NCI-H2196 treated with DMSO at 0.1 percent for 48 hours (cell line): ENCODE data around the gene DAPK1.
A peak's percentile ranks its signal among the peaks of the same experiment; 100 is the strongest.

Experiments used
- DNase-seq: peaks from one replicate; lab custom pipeline; 2025; ENCODE audit not compliant: unreplicated experiment; lab: John Stamatoyannopoulos, UW

Gene DAPK1

GRCh38 chr9:87706066-87706739, 208.5 kb downstream of the DAPK1 start:
- no peak for DNase-seq

GRCh38 chr9:87707805-87708506, 210.3 kb downstream of the DAPK1 start:
- DNase-seq = no peak

GRCh38 chr9:87708546-87708945, 210.9 kb downstream of the DAPK1 start:
- DNase-seq = no peak

GRCh38 chr9:87708986-87709728, 211.5 kb downstream of the DAPK1 start:
- DNase-seq = no peak

- no peak for DNase-seq
Observed at GRCh38 chr9:87710443-87710842, 212.8 kb downstream of the DAPK1 start.

GRCh38 chr9:87711857-87712800, 214.5 kb downstream of the DAPK1 start:
- no peak for DNase-seq

GRCh38 chr9:87712801-87713277, 215.2 kb downstream of the DAPK1 start:
- DNase-seq = no peak

- DNase-seq = no peak
Observed at GRCh38 chr9:87713278-87713987, 215.8 kb downstream of the DAPK1 start.

GRCh38 chr9:87713988-87714330, 216.3 kb downstream of the DAPK1 start:
- no peak for DNase-seq

GRCh38 chr9:87714819-87715218, 217.2 kb downstream of the DAPK1 start:
- DNase-seq = no peak

GRCh38 chr9:87716141-87716540, 218.5 kb downstream of the DAPK1 start:
- DNase-seq = no peak

GRCh38 chr9:87717456-87717855, 219.8 kb downstream of the DAPK1 start:
- DNase-seq = no peak

- DNase-seq = no peak
Observed at GRCh38 chr9:87718231-87718630, 220.6 kb downstream of the DAPK1 start.

- DNase-seq = no peak
Observed at GRCh38 chr9:87718852-87719612, 221.4 kb downstream of the DAPK1 start.

GRCh38 chr9:87720173-87720572, 222.5 kb downstream of the DAPK1 start:
- no peak for DNase-seq

GRCh38 chr9:87722393-87723088, 224.9 kb downstream of the DAPK1 start:
- DNase-seq = no peak

GRCh38 chr9:87725356-87725899, 227.8 kb downstream of the DAPK1 start:
- no peak for DNase-seq

- DNase-seq = peak; percentile 79
Observed at GRCh38 chr9:87725900-87726709, 228.4 kb downstream of the DAPK1 start, which contains the start of gene CTSL. Gene CTSL, plus strand, starts transcription at chr9:87726119. Its CDS starts 1,485 bp downstream, at chr9:87727604.
